Activated B cell treated with CpG ODN at 0.5 μM for 24 hours (primary cell): ENCODE measurements around the gene IL22RA1. TPM values are rescaled to one million over a fixed set of nuclear protein-coding genes. Genes with fewer than 3 reads are reported as not detected.

Experiments used
- ATAC-seq: fragments of 200-7000 bp; cut with Tn5 transposase; one replicate; pipeline ENCODE4 v1.10.0; 2021; ENCODE audit warnings: low read depth, mild to moderate bottlenecking, moderate library complexity
- CTCF ChIA-PET: fragments of 350-600 bp; sonication (Branson Sonifier 250); formaldehyde crosslinking; loops from one replicate; lab custom pipeline; 2021; ENCODE audit warnings: antibody characterized with exemption; lab: Charles Lee
- POLR2A ChIA-PET: fragments of 350-600 bp; sonication (Branson Sonifier 250); formaldehyde crosslinking; loops from one replicate; lab custom pipeline; 2021; ENCODE audit warnings: antibody characterized with exemption; lab: Charles Lee
- DNase-seq: peaks from one replicate; pipeline ENCODE4 v3.0.0; 2022
- H3K27ac Mint-ChIP-seq: one replicate; pipeline ENCODE4 v1.8.0; 2020; ENCODE audit warnings: mixed read lengths
- H3K27me3 Mint-ChIP-seq: one replicate; pipeline ENCODE4 v1.8.0; 2021; ENCODE audit warnings: mixed read lengths
- H3K36me3 Mint-ChIP-seq: one replicate; pipeline ENCODE4 v1.8.0; 2021; ENCODE audit warnings: low read depth, mixed read lengths
- H3K4me1 Mint-ChIP-seq: one replicate; pipeline ENCODE4 v1.8.0; 2021; ENCODE audit warnings: mixed read lengths
- H3K4me3 Mint-ChIP-seq: one replicate; pipeline ENCODE4 v1.8.0; 2020; ENCODE audit warnings: mild to moderate bottlenecking, mixed read lengths
- H3K9me3 Mint-ChIP-seq: one replicate; pipeline ENCODE4 v1.8.0; 2020; ENCODE audit warnings: mixed read lengths
- CTCF ChIP-seq: fragments of 200-600 bp; IDR thresholded peaks from one replicate; pipeline ENCODE4 v1.8.0; 2022; ENCODE audit warnings: antibody characterized with exemption, mild to moderate bottlenecking
- intact Hi-C: fragments of 100-400 bp; cut with micrococcal nuclease; formaldehyde crosslinking; loops from one replicate; pipeline ENCODE4 v1.15.1; 2024
- total RNA-seq: library from RNA; stranded (reverse); gene quantifications from 2 replicates; pipeline ENCODE4 v1.2.3, GENCODE V29; 2022

The IL22RA1 gene
- total RNA-seq, 1 donor from 2014 or later = 0.09 TPM

- H3K27ac Mint-ChIP-seq = no peak overlapping the region
- no peaks in the 10 kb centered on the region for H3K36me3 Mint-ChIP-seq
- intact Hi-C loops = no loop called here
- H3K4me3 Mint-ChIP-seq = no peak overlapping the region
- ChIA-PET CTCF (no interaction called here), POLR2A (no interaction called here)
- TF ChIP-seq CTCF = no peak
- no peaks in the 10 kb centered on the region for H3K9me3 Mint-ChIP-seq
- H3K4me1 Mint-ChIP-seq = no peaks in the 10 kb centered on the region
- peaks cover 9% of the 10 kb centered on the region for H3K27me3 Mint-ChIP-seq
- DNase-seq = no peak
- ATAC-seq = no peak
Observed at GRCh38 chr1:24123611-24124010, 19.3 kb downstream of the IL22RA1 start.

- intact Hi-C loops = no loop called here
- Mint-ChIP-seq H3K36me3 (no peaks in the 10 kb centered on the region), H3K9me3 (no peaks in the 10 kb centered on the region), H3K27me3 (peaks cover 12% of the 10 kb centered on the region), H3K4me3 (no peak overlapping the region), H3K4me1 (no peaks in the 10 kb centered on the region), H3K27ac (no peak overlapping the region)
- POLR2A ChIA-PET = no interaction called here
- ATAC-seq = no peak
- no peak for TF ChIP-seq CTCF
- DNase-seq = no peak
- CTCF ChIA-PET = no interaction called here
Observed at GRCh38 chr1:24122776-24123175, 20.2 kb downstream of the IL22RA1 start.

GRCh38 chr1:24121406-24121805 lies 21.5 kb downstream of the IL22RA1 start:
- no peak for DNase-seq
- POLR2A ChIA-PET = interaction anchor here (0.6 kb wide), 1 partner anchor 804 kb away, joined by 8 read pairs; no protein-coding TSS in a partner anchor
- no peak for TF ChIP-seq CTCF
- H3K4me3 Mint-ChIP-seq = no peak overlapping the region
- peaks cover 22% of the 10 kb centered on the region for H3K27me3 Mint-ChIP-seq
- no peak overlapping the region for H3K27ac Mint-ChIP-seq
- ATAC-seq = no peak
- no peaks in the 10 kb centered on the region for H3K4me1 Mint-ChIP-seq
- CTCF ChIA-PET = no interaction called here
- no peaks in the 10 kb centered on the region for H3K36me3 Mint-ChIP-seq
- H3K9me3 Mint-ChIP-seq = no peaks in the 10 kb centered on the region
- intact Hi-C loops = no loop called here

GRCh38 chr1:24120965-24121364 lies 22.0 kb downstream of the IL22RA1 start:
- H3K9me3 Mint-ChIP-seq = no peaks in the 10 kb centered on the region
- intact Hi-C loops = loop anchor here (1.0 kb wide), 1 partner anchor 46 kb away; no protein-coding TSS in a partner anchor
- no peak for TF ChIP-seq CTCF
- no peak overlapping the region for H3K27ac Mint-ChIP-seq
- no peak for DNase-seq
- no peak for ATAC-seq
- peaks cover 27% of the 10 kb centered on the region for H3K27me3 Mint-ChIP-seq
- no peaks in the 10 kb centered on the region for H3K36me3 Mint-ChIP-seq
- CTCF ChIA-PET = no interaction called here
- POLR2A ChIA-PET = no interaction called here
- no peaks in the 10 kb centered on the region for H3K4me1 Mint-ChIP-seq
- H3K4me3 Mint-ChIP-seq = no peak overlapping the region

- peaks cover 28% of the 10 kb centered on the region for H3K27me3 Mint-ChIP-seq
- DNase-seq (no peak), ATAC-seq (no peak)
- no peaks in the 10 kb centered on the region for H3K36me3 Mint-ChIP-seq
- ChIA-PET CTCF (no interaction called here), POLR2A (no interaction called here)
- TF ChIP-seq CTCF = no peak
- no peaks in the 10 kb centered on the region for H3K9me3 Mint-ChIP-seq
- H3K4me1 Mint-ChIP-seq = no peaks in the 10 kb centered on the region
- no peak overlapping the region for H3K4me3 Mint-ChIP-seq
- intact Hi-C loops = loop anchor here (1.0 kb wide), 1 partner anchor 45 kb away; no protein-coding TSS in a partner anchor
- no peak overlapping the region for H3K27ac Mint-ChIP-seq
Observed at GRCh38 chr1:24119859-24120756, 22.8 kb downstream of the IL22RA1 start.
